ENCODE measurements around the gene WASF2.
A peak's percentile ranks its signal among the peaks of the same experiment; 100 is the strongest.

The WASF2 gene

DNA sequence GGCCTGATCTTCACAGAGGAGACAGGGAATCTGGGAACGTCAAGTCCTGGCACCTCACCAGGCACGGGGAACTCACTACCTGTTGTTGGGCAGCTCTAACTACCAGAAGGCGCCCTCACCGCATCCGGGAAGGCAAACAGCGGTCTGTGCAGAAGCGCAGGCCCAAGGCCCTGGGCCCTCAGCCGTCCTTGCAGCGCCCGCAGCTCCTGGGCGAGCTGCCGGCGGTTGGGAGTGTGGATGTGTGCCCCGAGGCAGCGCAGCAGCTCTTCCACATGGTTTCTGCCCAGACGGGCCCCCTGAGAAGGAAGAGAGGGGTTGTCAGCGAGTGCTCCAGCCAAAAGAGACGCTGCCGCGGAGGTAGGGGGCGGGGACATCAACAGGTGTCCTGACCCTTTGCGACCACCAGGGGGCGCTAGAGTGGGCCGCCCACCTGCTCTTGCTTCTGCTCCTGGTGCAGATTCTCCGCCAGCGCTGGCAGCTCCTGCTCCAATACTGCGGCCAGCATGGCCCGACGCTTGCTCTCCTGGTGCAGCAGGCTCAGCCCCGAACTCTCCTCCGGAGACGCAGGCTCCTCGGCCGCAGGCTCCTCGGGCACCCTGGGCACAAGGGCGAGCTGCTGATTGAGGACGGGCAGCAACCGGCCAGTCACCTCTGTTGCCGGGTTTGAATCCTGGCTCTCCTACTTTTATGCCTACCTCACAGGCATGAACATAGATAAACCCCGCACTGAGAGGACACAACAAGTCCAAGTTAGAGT is 132.5 kb downstream of the WASF2 start:
- peak; percentile 11 for DNase-seq (ENCODE audit: low spot score)

GRCh38 chr1:27356619-27357280 is 133.2 kb downstream of the WASF2 start:
- no peak for DNase-seq (ENCODE audit: low spot score)

DNA sequence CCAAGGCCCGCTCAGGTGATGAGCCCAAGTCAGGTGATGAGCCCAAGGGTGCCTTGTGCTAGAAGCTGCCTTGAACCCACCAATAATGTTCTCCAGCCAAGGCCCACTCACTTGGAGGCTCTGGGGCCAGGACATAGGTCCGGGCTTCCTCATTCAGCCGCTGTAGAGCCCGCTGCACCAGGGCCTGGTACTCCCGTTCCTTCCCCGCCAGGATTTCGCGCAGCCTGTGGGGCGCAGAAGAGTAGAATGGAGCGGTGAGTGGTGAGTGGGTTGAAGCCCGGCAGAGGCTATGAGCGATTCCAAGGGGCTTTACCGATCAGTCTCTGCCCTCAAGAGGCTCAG is 133.7 kb downstream of the WASF2 start:
- no peak for DNase-seq (ENCODE audit: low spot score)

- no peak for DNase-seq (ENCODE audit: low spot score)
Observed at GRCh38 chr1:27355683-27356082, 134.3 kb downstream of the WASF2 start.
